ENCODE results near the gene CEP41.

CEP41 gene

DNA sequence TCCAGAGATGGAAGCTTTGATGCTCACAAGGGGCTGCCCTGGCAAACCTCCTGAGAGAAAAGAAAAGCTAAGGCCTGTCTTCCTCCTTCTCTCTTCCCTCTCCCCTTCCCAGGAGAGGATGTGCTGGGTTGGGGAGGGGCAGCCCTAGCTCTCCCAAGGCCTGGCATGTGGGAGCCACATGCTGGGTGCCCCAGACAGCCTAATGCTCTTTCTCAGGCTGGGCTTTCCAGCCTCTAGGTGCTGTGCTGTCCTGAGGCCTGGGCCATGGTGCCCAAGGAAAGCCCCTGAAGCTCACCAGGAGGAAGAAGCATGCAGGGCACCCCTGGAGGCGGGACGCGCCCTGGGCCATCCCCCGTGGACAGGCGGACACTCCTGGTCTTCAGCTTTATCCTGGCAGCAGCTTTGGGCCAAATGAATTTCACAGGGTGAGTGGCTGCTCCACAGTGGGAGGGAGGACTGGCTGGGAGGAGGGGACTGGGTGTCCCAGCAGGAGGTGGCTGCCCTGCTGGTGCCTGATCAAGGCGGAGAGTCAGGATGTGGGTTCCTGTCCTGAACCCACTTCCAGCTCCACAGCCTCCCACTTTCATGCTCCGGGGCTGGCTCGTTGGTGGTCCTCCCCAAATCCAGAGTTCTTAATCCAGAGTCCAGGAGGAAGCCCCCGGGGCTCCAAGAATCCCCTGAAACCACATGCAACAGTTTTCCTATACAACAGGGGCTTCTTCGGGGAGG lies 94.5 kb downstream of the CEP41 start:
- DNase-seq: no peak

DNA sequence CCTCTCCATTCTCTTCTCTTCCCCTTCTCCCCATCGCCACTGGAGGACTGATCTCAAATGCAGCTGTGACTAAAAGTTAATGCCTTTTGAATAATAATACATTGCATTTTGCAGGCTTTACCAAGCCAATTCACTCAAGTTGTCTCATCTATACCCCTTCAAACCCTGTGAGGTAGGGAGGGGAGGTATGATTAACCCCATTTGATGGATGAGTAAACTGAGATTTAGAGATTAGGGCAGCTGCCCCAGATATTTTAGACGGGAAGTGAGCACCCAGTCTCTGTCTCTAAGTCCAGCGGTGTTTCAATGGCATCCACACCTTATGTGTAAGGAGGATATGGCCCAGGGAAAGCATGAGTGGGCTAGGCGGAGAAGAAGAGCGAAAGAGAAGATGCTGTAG lies 95.1 kb downstream of the CEP41 start:
- DNase-seq: no peak

DNA sequence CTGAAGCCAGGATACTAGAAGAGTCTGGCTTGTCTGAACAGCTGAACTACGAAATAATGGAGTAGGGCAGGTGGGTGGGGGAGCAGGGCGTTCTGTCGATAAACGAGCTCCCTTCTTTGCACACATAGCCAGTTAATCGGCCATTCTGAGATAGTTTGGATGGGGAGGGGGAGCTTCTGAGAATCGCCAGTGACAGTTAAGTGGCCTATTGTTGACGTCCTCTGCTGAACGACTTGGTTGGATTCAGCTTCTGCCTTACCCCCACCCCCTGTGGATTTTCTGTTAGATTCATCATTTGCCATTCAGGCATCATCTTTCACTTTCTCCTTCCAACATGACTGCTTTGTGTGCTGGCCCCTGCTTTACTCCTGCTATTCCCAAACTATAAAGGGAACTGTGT lies 95.7 kb downstream of the CEP41 start:
- no peak for DNase-seq

DNA sequence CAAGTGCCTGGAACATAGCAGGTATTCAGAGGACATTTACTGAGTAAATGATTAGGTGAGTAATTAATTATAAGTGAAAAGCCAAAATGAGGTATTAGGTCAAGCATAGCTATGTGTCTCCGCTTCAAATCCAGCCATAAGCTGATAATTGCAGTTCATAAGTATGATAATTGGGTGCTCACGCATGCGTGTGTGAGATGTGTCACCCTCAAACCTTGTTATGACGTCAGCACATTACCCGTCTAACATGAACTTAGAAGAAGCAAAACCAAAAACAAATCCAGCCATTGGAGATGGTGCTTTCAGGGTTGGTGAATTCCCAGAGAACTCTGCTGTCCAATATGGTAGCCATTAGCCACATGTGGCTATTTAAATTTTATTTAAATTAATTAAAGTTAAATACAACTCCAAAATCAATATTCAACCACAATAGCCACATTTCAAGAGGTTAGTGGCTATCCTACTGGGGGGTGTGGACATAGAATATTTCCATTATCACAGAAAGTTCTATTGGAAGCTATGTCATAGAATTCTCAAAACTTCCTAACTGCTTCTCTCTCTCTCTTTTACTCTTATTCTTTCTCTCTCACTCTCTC lies 96.4 kb downstream of the CEP41 start, which contains the start of gene CPA5:
TSS of gene CPA5 (plus strand) at position 546 of the 596 bp plus-strand sequence. CDS start 1,670 bp downstream, outside the sequence.
- no peak for DNase-seq
